ENCODE data around the gene HRH1.

The HRH1 gene

GRCh38 chr3:11185144-11185543 is 30.9 kb downstream of the HRH1 start:
- no peak overlapping the region for H3K4me3 ChIP-seq (ENCODE audit: control insufficient read depth, low read depth, low read length)
- TF ChIP-seq, protein P1, sequence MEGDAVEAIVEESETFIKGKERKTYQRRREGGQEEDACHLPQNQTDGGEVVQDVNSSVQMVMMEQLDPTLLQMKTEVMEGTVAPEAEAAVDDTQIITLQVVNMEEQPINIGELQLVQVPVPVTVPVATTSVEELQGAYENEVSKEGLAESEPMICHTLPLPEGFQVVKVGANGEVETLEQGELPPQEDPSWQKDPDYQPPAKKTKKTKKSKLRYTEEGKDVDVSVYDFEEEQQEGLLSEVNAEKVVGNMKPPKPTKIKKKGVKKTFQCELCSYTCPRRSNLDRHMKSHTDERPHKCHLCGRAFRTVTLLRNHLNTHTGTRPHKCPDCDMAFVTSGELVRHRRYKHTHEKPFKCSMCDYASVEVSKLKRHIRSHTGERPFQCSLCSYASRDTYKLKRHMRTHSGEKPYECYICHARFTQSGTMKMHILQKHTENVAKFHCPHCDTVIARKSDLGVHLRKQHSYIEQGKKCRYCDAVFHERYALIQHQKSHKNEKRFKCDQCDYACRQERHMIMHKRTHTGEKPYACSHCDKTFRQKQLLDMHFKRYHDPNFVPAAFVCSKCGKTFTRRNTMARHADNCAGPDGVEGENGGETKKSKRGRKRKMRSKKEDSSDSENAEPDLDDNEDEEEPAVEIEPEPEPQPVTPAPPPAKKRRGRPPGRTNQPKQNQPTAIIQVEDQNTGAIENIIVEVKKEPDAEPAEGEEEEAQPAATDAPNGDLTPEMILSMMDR (conservative IDR thresholded peaks at IDR 0.05; ENCODE audit: control insufficient read depth, insufficient read depth, low read depth, low read length): no peak
- DNase-seq (ENCODE audit: low read depth): no peak

DNA sequence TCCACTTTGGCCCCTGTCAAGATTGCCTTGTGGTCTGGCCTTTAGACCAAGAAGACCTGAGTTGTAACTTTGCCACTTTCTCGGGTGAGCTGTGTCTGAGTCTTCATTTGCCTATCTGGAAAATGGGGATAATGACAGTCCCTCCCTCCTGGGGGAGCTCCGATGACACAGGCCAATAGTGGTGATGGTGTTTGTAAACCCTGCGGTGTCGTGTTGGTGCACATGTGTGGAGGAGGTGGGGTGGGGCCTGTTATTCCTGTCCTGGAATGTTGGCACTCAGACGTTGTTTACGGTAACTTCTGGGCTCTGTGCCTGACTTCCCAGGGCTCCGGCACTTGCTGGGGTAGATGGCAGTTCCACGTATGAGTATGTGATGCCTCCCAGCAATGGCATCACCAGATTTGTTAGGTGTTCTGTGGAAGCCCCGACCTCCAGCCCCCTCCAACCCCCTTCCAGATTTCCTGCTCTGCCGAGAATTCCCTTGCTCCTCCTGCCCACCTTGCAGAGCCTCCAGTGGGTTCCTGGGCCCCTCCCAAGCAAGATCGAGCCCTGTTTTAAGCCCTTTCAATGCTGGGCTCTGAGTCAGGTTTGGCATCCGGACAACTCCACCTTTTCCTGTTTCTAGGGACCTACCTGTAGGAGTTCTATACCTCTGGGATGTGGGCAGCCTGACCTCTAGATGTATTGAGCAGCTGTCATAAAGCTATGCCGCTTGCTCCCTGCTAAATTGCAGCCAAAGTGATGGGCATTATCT is 31.4 kb downstream of the HRH1 start:
- H3K4me3 ChIP-seq (ENCODE audit: control insufficient read depth, low read depth, low read length): no peak overlapping the region
- DNase-seq (ENCODE audit: low read depth): peak; percentile 95
- TF ChIP-seq, protein P1 (conservative IDR thresholded peaks at IDR 0.05; ENCODE audit: control insufficient read depth, insufficient read depth, low read depth, low read length): no peak

DNA sequence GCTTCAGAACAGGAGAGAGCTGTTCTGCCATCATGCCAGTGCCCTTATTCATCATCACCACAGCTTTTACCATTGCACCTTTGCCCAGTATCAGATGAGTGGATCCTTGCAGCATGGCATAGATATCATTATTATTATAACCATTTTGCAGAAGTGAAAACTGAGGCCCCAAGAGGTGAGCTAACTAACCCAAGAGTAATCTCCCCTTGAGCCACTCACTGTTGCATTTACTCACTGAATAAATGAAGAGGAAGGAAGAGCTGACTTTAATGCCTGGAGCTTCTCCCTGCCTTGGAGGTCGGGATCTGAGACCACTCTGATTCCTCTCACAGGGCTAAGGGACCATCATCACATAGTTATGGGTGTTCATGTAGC is 32.0 kb downstream of the HRH1 start:
- no peak overlapping the region for H3K4me3 ChIP-seq (ENCODE audit: control insufficient read depth, low read depth, low read length)
- TF ChIP-seq, protein P1 (conservative IDR thresholded peaks at IDR 0.05; ENCODE audit: control insufficient read depth, insufficient read depth, low read depth, low read length): no peak
- DNase-seq (ENCODE audit: low read depth): no peak

DNA sequence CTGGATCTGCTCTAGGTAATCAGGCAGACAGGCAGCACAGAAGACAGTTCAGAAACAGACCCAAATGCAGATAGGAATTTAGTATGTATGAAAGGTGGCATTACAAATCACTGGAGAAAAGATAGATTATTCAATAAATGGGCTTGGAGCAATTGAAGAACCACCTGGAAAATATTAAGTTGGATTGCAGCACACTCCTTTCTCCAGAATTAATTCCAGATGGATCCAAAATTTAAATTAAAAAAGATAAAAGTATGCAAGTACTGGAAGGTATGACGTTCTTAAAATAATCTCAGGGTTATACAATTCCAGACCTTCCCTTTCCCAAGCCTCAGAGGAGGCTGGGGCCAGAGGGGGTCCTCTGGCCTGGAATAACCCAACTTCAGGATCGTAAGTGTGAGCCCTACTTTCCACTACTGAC is 32.5 kb downstream of the HRH1 start:
- TF ChIP-seq, protein P1 (conservative IDR thresholded peaks at IDR 0.05; ENCODE audit: control insufficient read depth, insufficient read depth, low read depth, low read length): no peak
- DNase-seq (ENCODE audit: low read depth): peak; percentile 82
- no peak overlapping the region for H3K4me3 ChIP-seq (ENCODE audit: control insufficient read depth, low read depth, low read length)

GRCh38 chr3:11187681-11188080 is 33.4 kb downstream of the HRH1 start:
- TF ChIP-seq, protein P1 (conservative IDR thresholded peaks at IDR 0.05; ENCODE audit: control insufficient read depth, insufficient read depth, low read depth, low read length): no peak
- DNase-seq (ENCODE audit: low read depth): no peak
- no peak overlapping the region for H3K4me3 ChIP-seq (ENCODE audit: control insufficient read depth, low read depth, low read length)

DNA sequence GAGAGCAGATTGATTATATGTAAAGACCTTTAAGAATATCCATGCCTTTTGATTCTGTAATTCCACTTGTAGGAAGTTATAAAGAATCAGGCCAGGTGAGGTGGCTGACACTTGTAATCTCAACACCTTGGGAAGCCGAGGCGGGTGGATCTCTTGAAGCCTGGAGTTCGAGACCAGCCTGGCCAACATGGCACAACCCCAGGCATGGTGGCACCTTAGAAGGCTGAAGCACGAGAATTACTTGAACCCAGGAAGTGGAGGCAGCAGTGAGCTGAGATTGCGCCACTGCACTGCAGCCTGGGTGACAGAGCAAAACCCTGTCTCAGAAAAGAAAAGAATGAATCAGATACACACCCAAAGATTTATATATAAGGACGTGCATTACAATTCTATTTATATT is 33.9 kb downstream of the HRH1 start:
- TF ChIP-seq, protein P1 (conservative IDR thresholded peaks at IDR 0.05; ENCODE audit: control insufficient read depth, insufficient read depth, low read depth, low read length): no peak
- H3K4me3 ChIP-seq (ENCODE audit: control insufficient read depth, low read depth, low read length): no peak overlapping the region
- no peak for DNase-seq (ENCODE audit: low read depth)
